Measurements from ENCODE around the gene LPP. TPM values are rescaled to one million over a fixed set of nuclear protein-coding genes. Genes with fewer than 3 reads are reported as not detected.

The LPP gene
- total and polyA plus RNA-seq, 9 donors, result 15.9 to 280 (median 134) TPM

- no peak for DNase-seq
- Histone ChIP-seq H3K27me3 (no peaks in the 10 kb centered on the region), H3K27ac (no peak overlapping the region), H3K9me3 (no peaks in the 10 kb centered on the region), H3K4me1 (ENCODE audit: insufficient read depth) (peaks cover 3% of the 10 kb centered on the region), H3K36me3 (no peaks in the 10 kb centered on the region), H3K4me3 (no peak overlapping the region)
- WGBS, 3 donors, result 56 to 59% (median 57%) methylated on average over 3 of the region's 3 CpGs
- intact Hi-C loops (cut with DNase I), result no loop called here
- TF ChIP-seq POLR2A (IDR thresholded peaks at IDR 0.05) (no peak), CTCF (IDR thresholded peaks at IDR 0.05) (no peak), EP300 (IDR thresholded peaks at IDR 0.05) (no peak)
Measured at GRCh38 chr3:188797045-188797444, 643.1 kb downstream of the LPP start.

GRCh38 chr3:188798556-188799145 is 644.7 kb downstream of the LPP start:
- H3K4me3 ChIP-seq, result no peak overlapping the region
- TF ChIP-seq EP300 (IDR thresholded peaks at IDR 0.05), result no peak
- no peak for TF ChIP-seq POLR2A (IDR thresholded peaks at IDR 0.05)
- TF ChIP-seq CTCF (IDR thresholded peaks at IDR 0.05), result no peak
- no peaks in the 10 kb centered on the region for H3K36me3 ChIP-seq
- no peak for DNase-seq
- H3K27me3 ChIP-seq, result no peaks in the 10 kb centered on the region
- H3K27ac ChIP-seq, result no peak overlapping the region
- H3K4me1 ChIP-seq (ENCODE audit: insufficient read depth), result peaks cover 3% of the 10 kb centered on the region
- no peaks in the 10 kb centered on the region for H3K9me3 ChIP-seq
- intact Hi-C loops (cut with DNase I), result no loop called here
- WGBS, 3 donors, result 35 to 38% (median 35%) methylated on average over 5 of the region's 5 CpGs

GRCh38 chr3:188801393-188801792 is 647.4 kb downstream of the LPP start:
- Histone ChIP-seq H3K4me1 (ENCODE audit: insufficient read depth) (peaks cover 3% of the 10 kb centered on the region), H3K4me3 (no peak overlapping the region), H3K27me3 (no peaks in the 10 kb centered on the region), H3K27ac (no peak overlapping the region), H3K9me3 (no peaks in the 10 kb centered on the region), H3K36me3 (no peaks in the 10 kb centered on the region)
- intact Hi-C loops (cut with DNase I), result no loop called here
- TF ChIP-seq EP300 (IDR thresholded peaks at IDR 0.05) (no peak), CTCF (IDR thresholded peaks at IDR 0.05) (no peak), POLR2A (IDR thresholded peaks at IDR 0.05) (no peak)
- 93 to 95% (median 94%) methylated on average over 4 of the region's 4 CpGs for WGBS, 3 donors
- DNase-seq, result no peak

GRCh38 chr3:188802645-188803044 is 648.7 kb downstream of the LPP start:
- Histone ChIP-seq H3K4me3 (no peak overlapping the region), H3K36me3 (no peaks in the 10 kb centered on the region), H3K27ac (no peak overlapping the region), H3K27me3 (no peaks in the 10 kb centered on the region), H3K4me1 (ENCODE audit: insufficient read depth) (peaks cover 3% of the 10 kb centered on the region), H3K9me3 (no peaks in the 10 kb centered on the region)
- WGBS, 3 donors, result 82 to 97% (median 94%) methylated on average over 3 of the region's 3 CpGs
- DNase-seq, result no peak
- TF ChIP-seq POLR2A (IDR thresholded peaks at IDR 0.05) (no peak), EP300 (IDR thresholded peaks at IDR 0.05) (no peak), CTCF (IDR thresholded peaks at IDR 0.05) (no peak)
- intact Hi-C loops (cut with DNase I), result no loop called here

Measured in ovary (tissue), 9 donors.